Skeletal muscle cell (primary cell): ENCODE data around the gene CUTC.
"Not testable (repeated sequence)": the region's sequence is repeated elsewhere in the genome, so short reads cannot be mapped to it uniquely, and the experiment has no call there.

Experiments
- DNase-seq: peaks from one replicate; pipeline ENCODE4 v3.0.0-alpha.2; 2010; ENCODE audit warnings: low read depth
- H3K4me3 ChIP-seq: 2 replicates; pipeline ENCODE4 v1.5.1; 2011; ENCODE audit warnings: low read depth, mild to moderate bottlenecking, control low read depth, low read length, moderate library complexity

Gene CUTC

GRCh38 chr10:99740933-99741559, 9.0 kb downstream of the CUTC start:
- H3K4me3 ChIP-seq = no peak overlapping the region
- DNase-seq = no peak

GRCh38 chr10:99742254-99742653, 10.2 kb downstream of the CUTC start:
- peak; percentile 23 for DNase-seq

GRCh38 chr10:99742701-99743100, 10.7 kb downstream of the CUTC start:
- DNase-seq = peak; percentile 16
- H3K4me3 ChIP-seq = no peak overlapping the region

More at GRCh38 chr10:99742254-99742653, 10.2 kb downstream of the CUTC start:
- H3K4me3 ChIP-seq = no peak overlapping the region

GRCh38 chr10:99743841-99744240, 11.8 kb downstream of the CUTC start:
- H3K4me3 ChIP-seq = no peak overlapping the region
- DNase-seq = no peak

- not testable (repeated sequence) for H3K4me3 ChIP-seq, DNase-seq
Measured at GRCh38 chr10:99746166-99746565, 14.1 kb downstream of the CUTC start.

- no peak overlapping the region for H3K4me3 ChIP-seq
- DNase-seq = no peak
Measured at GRCh38 chr10:99748823-99749451, 16.9 kb downstream of the CUTC start.

- DNase-seq = no peak
- no peak overlapping the region for H3K4me3 ChIP-seq
Measured at GRCh38 chr10:99750641-99751040, 18.6 kb downstream of the CUTC start.

- DNase-seq = no peak
- no peak overlapping the region for H3K4me3 ChIP-seq
Measured at GRCh38 chr10:99754670-99755069, 22.6 kb downstream of the CUTC start.

- DNase-seq = no peak
- no peak overlapping the region for H3K4me3 ChIP-seq
Measured at GRCh38 chr10:99756159-99756558, 24.1 kb downstream of the CUTC start.

GRCh38 chr10:99758211-99758891, 26.3 kb downstream of the CUTC start:
- peak; percentile 65 for DNase-seq
- H3K4me3 ChIP-seq = no peak overlapping the region

- DNase-seq = no peak
Measured at GRCh38 chr10:99760321-99760720, 28.3 kb downstream of the CUTC start.

GRCh38 chr10:99761365-99761764, 29.3 kb downstream of the CUTC start:
- no peak overlapping the region for H3K4me3 ChIP-seq
- DNase-seq = no peak

More at GRCh38 chr10:99760321-99760720, 28.3 kb downstream of the CUTC start:
- no peak overlapping the region for H3K4me3 ChIP-seq

GRCh38 chr10:99765672-99766301, 33.8 kb downstream of the CUTC start:
- H3K4me3 ChIP-seq = no peak overlapping the region
- no peak for DNase-seq

- DNase-seq = no peak
- no peak overlapping the region for H3K4me3 ChIP-seq
Measured at GRCh38 chr10:99766302-99766681, 34.3 kb downstream of the CUTC start.

- DNase-seq = no peak
- no peak overlapping the region for H3K4me3 ChIP-seq
Measured at GRCh38 chr10:99767901-99768300, 35.9 kb downstream of the CUTC start.

GRCh38 chr10:99768556-99768955, 36.5 kb downstream of the CUTC start:
- no peak for DNase-seq
- no peak overlapping the region for H3K4me3 ChIP-seq

GRCh38 chr10:99769706-99770105, 37.7 kb downstream of the CUTC start:
- no peak for DNase-seq
- H3K4me3 ChIP-seq = no peak overlapping the region

GRCh38 chr10:99770408-99771045, 38.5 kb downstream of the CUTC start:
- DNase-seq = no peak
- H3K4me3 ChIP-seq = no peak overlapping the region

GRCh38 chr10:99775850-99776249, 43.8 kb downstream of the CUTC start:
- no peak overlapping the region for H3K4me3 ChIP-seq
- DNase-seq = peak; percentile 69
